ENCODE results near the gene GLRX3. TPM values are rescaled to one million over a fixed set of nuclear protein-coding genes. Genes with fewer than 3 reads are reported as not detected.

The GLRX3 gene
- total RNA-seq, 2 experiments from 2014 or later, result 112 to 113 TPM

DNA sequence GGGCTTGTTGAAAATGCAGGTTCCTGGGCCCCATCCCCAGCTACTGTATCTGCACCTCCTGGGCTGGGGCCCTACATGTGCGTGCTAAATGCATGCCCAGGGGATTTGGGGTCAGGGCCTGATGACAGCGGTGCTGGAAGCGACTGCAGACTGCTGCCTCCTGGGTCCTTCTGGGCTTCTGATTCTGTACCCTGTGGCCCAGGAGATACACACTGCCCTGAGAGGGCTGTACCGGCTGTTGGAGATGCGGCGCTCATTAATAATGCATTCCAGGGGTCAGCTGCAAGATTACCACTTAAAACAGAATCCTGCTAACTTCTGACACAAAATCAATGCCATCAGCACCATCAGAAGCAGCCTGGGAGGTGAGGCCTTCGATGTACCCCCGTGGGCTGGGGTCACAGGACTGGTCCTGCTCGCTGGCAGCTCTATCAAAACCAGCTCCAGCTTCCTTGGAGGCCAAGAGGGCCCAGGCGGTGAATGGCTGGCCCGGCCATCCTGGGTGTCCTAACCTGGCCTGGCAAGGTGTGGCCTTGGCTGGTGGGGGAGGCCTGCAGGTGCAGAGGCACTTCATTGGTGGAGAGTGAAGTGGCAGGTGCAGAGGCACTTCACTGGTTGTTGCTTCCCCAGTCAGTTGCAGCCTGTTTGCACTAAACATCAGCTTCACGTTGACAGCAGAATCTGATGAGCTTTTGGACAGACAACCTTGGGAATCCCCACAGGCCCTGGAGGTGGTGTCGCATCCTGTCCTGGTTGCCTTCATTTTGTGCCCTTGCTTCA, 79.2 kb downstream of the GLRX3 start:
- POLR2A ChIA-PET, result no interaction called here
- no peaks in the 10 kb centered on the region for H3K36me3 Mint-ChIP-seq
- no peak for DNase-seq
- peaks cover 4% of the 10 kb centered on the region for H3K9me3 Mint-ChIP-seq
- H3K4me1 Mint-ChIP-seq (ENCODE audit: low read depth), result no peaks in the 10 kb centered on the region
- CTCF ChIA-PET, result no interaction called here
- no peak overlapping the region for H3K4me3 Mint-ChIP-seq
- H3K27ac Mint-ChIP-seq, result no peak overlapping the region
- H3K27me3 Mint-ChIP-seq, result no peaks in the 10 kb centered on the region
- intact Hi-C loops (cut with micrococcal nuclease), result no loop called here

DNA sequence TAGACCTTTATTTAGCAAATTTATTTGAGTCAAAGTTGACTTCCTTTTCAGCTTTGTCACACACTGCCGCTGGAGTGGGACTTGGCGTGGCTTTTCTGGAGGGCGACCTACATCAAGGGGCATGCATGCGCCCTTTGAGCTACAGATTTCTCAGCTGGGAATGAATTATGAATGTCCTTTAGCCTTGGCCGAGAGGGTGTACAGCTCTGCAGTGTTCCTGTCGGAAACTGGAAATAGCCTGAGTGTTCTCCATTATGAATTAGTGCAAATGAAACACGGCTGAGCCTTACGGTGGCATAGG, 79.7 kb downstream of the GLRX3 start:
- Mint-ChIP-seq H3K27me3 (no peaks in the 10 kb centered on the region), H3K9me3 (peaks cover 4% of the 10 kb centered on the region), H3K27ac (no peak overlapping the region), H3K4me3 (no peak overlapping the region), H3K36me3 (no peaks in the 10 kb centered on the region), H3K4me1 (ENCODE audit: low read depth) (no peaks in the 10 kb centered on the region)
- ChIA-PET CTCF (no interaction called here), POLR2A (no interaction called here)
- intact Hi-C loops (cut with micrococcal nuclease), result no loop called here
- no peak for DNase-seq

DNA sequence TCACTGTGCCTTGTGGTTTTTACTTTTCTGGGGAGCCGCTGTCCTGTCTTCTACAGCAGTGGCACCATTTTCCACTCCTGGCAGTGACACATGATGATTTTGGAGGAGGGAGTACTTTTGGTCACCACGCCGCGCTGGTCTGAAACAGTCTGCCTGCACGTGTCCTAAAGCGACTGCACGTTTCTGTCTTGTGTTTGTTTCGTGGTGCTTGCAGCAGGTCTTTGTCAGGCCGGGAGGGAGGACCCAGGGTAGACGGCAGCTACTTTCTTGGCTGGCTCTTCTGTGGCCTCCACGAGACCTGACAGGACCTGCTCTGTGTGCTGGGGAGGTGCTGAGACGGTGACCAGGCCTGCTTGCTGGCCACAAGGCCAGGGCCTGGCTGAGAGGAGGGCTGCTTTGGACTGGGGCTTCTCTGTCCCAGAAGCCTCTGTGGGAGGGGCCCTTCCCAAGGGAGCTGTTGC, 82.0 kb downstream of the GLRX3 start:
- no peaks in the 10 kb centered on the region for H3K36me3 Mint-ChIP-seq
- CTCF ChIA-PET, result no interaction called here
- H3K4me1 Mint-ChIP-seq (ENCODE audit: low read depth), result no peaks in the 10 kb centered on the region
- no peak for DNase-seq
- intact Hi-C loops (cut with micrococcal nuclease), result no loop called here
- H3K27ac Mint-ChIP-seq, result no peak overlapping the region
- H3K9me3 Mint-ChIP-seq, result peaks cover 4% of the 10 kb centered on the region
- H3K27me3 Mint-ChIP-seq, result no peaks in the 10 kb centered on the region
- POLR2A ChIA-PET, result no interaction called here
- no peak overlapping the region for H3K4me3 Mint-ChIP-seq

DNA sequence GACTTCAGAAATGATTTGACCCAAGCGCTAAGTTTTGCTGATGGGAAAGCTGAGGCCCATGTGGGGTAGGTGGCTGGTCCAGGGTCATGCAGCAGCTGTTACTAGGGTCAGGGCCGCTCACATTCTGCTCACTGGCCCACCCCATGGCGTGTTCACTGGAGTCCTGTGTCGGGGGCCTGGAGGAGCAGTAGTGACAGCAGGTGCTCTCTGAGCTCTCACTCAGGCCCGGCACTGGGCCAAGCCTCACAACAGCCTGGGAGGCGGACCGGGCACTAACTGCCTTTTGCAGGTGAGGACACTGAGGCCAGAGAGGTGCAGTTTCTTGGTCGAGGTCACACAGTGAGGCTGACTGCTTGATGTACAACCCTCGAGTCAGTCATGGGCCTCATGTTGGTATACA, 82.7 kb downstream of the GLRX3 start:
- ChIA-PET POLR2A (no interaction called here), CTCF (no interaction called here)
- Mint-ChIP-seq H3K36me3 (no peaks in the 10 kb centered on the region), H3K4me3 (no peak overlapping the region), H3K27me3 (no peaks in the 10 kb centered on the region), H3K27ac (no peak overlapping the region), H3K4me1 (ENCODE audit: low read depth) (no peaks in the 10 kb centered on the region), H3K9me3 (peaks cover 4% of the 10 kb centered on the region)
- intact Hi-C loops (cut with micrococcal nuclease), result no loop called here
- no peak for DNase-seq

DNA sequence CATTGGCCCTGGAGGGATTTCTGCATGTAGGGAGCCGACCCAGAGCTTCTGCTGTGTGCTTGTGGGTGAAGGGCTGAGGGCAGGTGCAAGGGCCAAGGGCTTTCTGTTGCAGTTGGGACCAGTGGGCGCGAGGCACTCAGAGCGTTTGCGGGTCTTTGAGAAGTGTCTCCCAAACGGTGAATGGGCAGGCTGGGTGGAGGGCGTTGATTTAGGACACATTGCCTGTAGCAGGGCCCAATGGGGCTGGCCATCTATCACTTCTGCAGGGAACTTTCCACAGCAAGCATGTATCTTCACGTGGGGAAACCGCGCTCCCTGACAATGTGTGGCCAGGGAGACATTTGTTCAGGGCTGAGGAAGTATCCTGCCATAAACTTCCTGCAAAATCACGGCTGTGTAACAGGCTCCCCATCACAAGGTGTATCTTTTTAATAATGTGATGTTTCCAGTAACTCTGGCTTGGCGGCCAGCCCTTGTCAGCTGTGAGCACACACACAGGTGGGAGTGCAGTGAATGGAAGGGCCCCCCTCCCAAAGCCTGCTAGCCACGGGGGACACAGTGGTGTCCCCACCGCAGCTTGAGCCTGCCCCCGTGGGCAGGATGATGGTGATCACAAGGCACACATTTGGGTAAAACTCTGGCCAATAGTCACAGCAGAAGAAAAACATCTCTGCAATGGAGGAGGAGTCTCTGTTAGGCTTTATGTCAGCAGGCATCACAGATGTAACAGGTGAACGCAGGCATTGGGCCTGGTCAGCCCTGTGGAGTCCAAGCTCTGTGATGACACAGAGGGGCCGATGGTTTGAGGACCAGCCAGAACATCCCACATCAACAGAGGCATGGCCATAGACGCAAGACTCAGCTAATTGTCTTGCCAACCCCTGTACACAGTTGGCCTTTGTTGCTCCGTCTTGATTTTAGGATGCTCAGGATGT, 84.3 kb downstream of the GLRX3 start:
- Mint-ChIP-seq H3K27ac (no peak overlapping the region), H3K27me3 (no peaks in the 10 kb centered on the region), H3K4me1 (ENCODE audit: low read depth) (no peaks in the 10 kb centered on the region), H3K36me3 (no peaks in the 10 kb centered on the region), H3K4me3 (no peak overlapping the region), H3K9me3 (no peaks in the 10 kb centered on the region)
- ChIA-PET POLR2A (no interaction called here), CTCF (no interaction called here)
- intact Hi-C loops (cut with micrococcal nuclease), result no loop called here
- DNase-seq, result no peak

DNA sequence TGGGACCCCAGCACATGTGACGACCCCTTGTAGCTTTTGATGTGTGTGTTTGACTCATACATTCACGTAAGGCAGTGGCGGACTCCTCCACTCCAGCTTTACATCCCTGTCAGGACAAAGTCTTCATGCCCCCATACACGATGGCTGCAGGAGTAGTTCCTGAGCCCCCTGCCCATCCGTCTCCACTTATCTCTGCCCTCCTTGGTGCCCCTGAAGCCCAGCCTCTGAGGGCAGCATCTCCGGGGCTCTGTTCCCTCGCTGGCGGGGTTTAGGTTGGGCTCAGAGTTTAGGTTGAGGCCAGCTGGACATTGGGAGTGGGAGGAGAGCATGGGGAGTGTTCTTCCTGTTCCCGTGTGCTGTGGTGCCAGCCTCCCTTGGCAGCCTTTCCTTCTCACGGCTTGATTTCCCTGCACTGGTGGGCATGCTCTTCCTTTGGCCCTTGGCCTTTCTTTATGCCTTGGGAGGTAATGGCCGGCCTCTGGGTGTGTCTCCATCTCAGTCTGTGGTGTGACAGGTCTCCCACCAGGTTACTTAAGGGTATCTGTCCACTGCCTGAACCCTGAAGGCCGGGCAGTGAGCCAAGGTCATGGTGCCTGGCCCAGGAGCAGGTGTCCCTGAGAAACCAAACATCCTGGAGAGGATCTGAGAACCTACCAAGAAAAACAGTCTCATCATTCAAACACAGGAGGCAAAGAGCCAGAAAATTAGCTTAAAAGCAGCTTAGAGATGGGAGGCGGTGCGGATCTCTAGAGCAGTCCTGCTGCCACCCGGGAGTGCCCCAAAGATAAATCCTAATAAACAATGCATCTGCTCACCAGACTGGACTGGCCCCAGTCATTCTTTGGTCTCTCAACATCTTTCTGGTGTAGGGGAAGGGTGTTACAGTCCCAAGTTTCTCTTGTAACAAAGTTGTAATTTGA, 85.5 kb downstream of the GLRX3 start:
- intact Hi-C loops (cut with micrococcal nuclease), result no loop called here
- no peak overlapping the region for H3K4me3 Mint-ChIP-seq
- ChIA-PET POLR2A (no interaction called here), CTCF (no interaction called here)
- H3K4me1 Mint-ChIP-seq (ENCODE audit: low read depth), result no peaks in the 10 kb centered on the region
- no peak for DNase-seq
- no peak overlapping the region for H3K27ac Mint-ChIP-seq
- no peaks in the 10 kb centered on the region for H3K27me3 Mint-ChIP-seq
- H3K9me3 Mint-ChIP-seq, result no peaks in the 10 kb centered on the region
- peaks cover 2% of the 10 kb centered on the region for H3K36me3 Mint-ChIP-seq

DNA sequence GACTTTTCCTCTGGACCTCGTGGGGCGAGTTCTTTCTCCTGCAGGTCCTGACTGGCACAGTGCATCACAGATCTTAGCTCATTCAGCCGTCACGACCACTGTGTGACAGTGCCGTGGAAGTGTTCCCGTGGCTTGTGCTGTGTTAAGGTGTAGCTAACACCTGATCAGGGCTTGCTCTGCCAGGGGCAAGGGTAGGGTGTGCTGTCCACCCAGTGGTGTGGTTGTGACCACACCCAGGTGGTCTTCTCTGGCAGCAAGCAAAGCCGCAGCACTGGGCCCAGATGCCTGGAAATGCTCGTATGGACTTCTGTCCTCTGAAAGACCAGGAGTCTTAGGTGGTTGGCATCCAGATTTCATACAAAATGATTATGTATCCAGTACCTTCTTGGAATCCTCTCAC, 86.2 kb downstream of the GLRX3 start:
- Mint-ChIP-seq H3K4me1 (ENCODE audit: low read depth) (no peaks in the 10 kb centered on the region), H3K36me3 (peaks cover 2% of the 10 kb centered on the region), H3K9me3 (peaks cover 4% of the 10 kb centered on the region), H3K27ac (no peak overlapping the region), H3K27me3 (no peaks in the 10 kb centered on the region), H3K4me3 (no peak overlapping the region)
- POLR2A ChIA-PET, result no interaction called here
- CTCF ChIA-PET, result no interaction called here
- intact Hi-C loops (cut with micrococcal nuclease), result no loop called here
- no peak for DNase-seq

DNA sequence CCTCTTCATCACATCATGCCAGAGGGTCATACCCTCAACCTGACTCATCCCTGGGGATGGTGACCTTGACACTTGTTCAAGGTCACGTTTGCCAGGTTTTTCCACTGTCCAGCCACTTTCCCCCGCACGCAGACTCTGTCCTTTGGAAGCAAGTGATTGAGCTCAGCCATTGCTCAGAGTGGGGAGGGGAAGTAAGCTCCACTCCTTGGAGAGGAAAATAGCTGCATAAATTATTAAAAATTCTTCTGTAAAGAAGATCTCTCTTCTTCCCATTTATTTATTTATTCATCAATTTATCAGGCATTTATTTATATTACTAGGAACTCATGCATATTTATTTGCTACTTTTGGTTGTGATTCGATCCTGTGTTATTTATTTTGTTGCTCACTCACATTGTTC, 88.0 kb downstream of the GLRX3 start:
- H3K36me3 Mint-ChIP-seq, result peaks cover 2% of the 10 kb centered on the region
- intact Hi-C loops (cut with micrococcal nuclease), result no loop called here
- no peak for DNase-seq
- H3K4me3 Mint-ChIP-seq, result no peak overlapping the region
- H3K27me3 Mint-ChIP-seq, result no peaks in the 10 kb centered on the region
- no peaks in the 10 kb centered on the region for H3K4me1 Mint-ChIP-seq (ENCODE audit: low read depth)
- ChIA-PET CTCF (no interaction called here), POLR2A (no interaction called here)
- H3K27ac Mint-ChIP-seq, result no peak overlapping the region
- H3K9me3 Mint-ChIP-seq, result peaks cover 15% of the 10 kb centered on the region

DNA sequence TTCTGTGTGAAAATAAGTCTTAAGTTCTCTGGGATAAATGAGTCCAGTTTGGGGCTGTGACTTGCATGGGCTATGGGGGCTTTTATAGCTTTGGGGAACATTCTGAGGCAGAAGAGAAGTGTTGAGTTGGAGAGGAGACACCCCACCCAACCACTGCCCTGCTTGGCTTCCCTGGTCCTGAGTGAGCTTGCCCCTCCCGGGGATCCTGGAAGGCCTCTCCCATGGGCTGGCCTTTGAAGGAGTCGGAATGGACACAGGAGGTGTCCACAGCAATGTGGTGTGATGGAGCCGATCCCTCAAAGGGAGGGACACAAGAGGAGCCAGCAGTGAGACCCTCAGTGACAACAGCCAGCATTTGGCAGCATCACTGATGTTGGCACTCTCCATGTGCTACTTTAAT, 89.8 kb downstream of the GLRX3 start:
- Mint-ChIP-seq H3K27me3 (no peaks in the 10 kb centered on the region), H3K9me3 (peaks cover 15% of the 10 kb centered on the region), H3K27ac (no peak overlapping the region), H3K36me3 (peaks cover 2% of the 10 kb centered on the region), H3K4me1 (ENCODE audit: low read depth) (no peaks in the 10 kb centered on the region), H3K4me3 (no peak overlapping the region)
- no peak for DNase-seq
- intact Hi-C loops (cut with micrococcal nuclease), result no loop called here
- POLR2A ChIA-PET, result no interaction called here
- CTCF ChIA-PET, result no interaction called here

DNA sequence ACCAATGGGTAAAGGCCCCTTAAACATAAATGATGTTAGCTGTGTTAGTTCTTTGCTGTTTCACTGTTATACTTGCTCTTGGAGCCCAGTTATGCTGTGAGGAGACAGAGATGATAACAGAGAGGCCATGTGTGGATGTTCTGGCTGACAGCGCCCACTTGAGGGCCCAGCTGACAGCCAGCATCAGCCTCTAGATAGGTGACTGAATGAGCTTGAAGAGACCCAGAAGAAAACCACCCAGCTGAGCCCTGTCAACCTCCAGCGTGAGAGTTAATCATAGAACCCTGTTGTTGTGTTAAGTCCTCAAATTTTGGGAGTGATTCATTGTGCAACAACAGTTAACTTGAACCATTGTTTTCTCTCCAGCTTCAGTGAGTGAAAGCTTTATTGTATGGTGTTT, 91.7 kb downstream of the GLRX3 start:
- peaks cover 2% of the 10 kb centered on the region for H3K36me3 Mint-ChIP-seq
- H3K4me3 Mint-ChIP-seq, result no peak overlapping the region
- POLR2A ChIA-PET, result no interaction called here
- H3K27ac Mint-ChIP-seq, result no peak overlapping the region
- CTCF ChIA-PET, result no interaction called here
- DNase-seq, result no peak
- H3K9me3 Mint-ChIP-seq, result peaks cover 15% of the 10 kb centered on the region
- intact Hi-C loops (cut with micrococcal nuclease), result no loop called here
- no peaks in the 10 kb centered on the region for H3K4me1 Mint-ChIP-seq (ENCODE audit: low read depth)
- H3K27me3 Mint-ChIP-seq, result no peaks in the 10 kb centered on the region
